Lower lobe of right lung (tissue), 2 donors: Measurements from ENCODE around the gene C1QTNF3. TPM values are rescaled to one million over a fixed set of nuclear protein-coding genes. Genes with fewer than 3 reads are reported as not detected.
"Not testable (repeated sequence)": the region's sequence is repeated elsewhere in the genome, so short reads cannot be mapped to it uniquely, and the experiment has no call there.

ENCODE experiments used
- ATAC-seq, 2 donors: fragments of 200-7000 bp; cut with Tn5 transposase; one replicate each; pipeline ENCODE4 v1.9.1; 2020 to 2022; ENCODE audit warnings: mild to moderate bottlenecking in 2 of 2, moderate library complexity in 2 of 2
- DNase-seq: peaks from one replicate; pipeline ENCODE4 v3.0.0-alpha.2; 2020
- H3K27ac ChIP-seq: fragments of 200-600 bp; one replicate; pipeline ENCODE4 v1.8.0; 2022
- H3K27me3 ChIP-seq: fragments of 200-600 bp; one replicate; pipeline ENCODE4 v1.8.0; 2022; ENCODE audit warnings: low read depth
- H3K36me3 ChIP-seq: fragments of 200-600 bp; one replicate; pipeline ENCODE4 v1.8.0; 2022; ENCODE audit warnings: mild to moderate bottlenecking
- H3K4me1 ChIP-seq: fragments of 200-600 bp; one replicate; pipeline ENCODE4 v1.8.0; 2022
- H3K4me3 ChIP-seq: fragments of 200-600 bp; one replicate; pipeline ENCODE4 v1.8.0; 2022; ENCODE audit warnings: mild to moderate bottlenecking
- H3K9me3 ChIP-seq: fragments of 200-600 bp; one replicate; pipeline ENCODE4 v1.8.0; 2022
- intact Hi-C: fragments of 100-400 bp; cut with DNase I; formaldehyde crosslinking; loops from one replicate; pipeline ENCODE4 v1.11.0; 2022
- total RNA-seq: library from RNA; stranded (reverse); fragmentation: NEBNext Ultra II Directional; extraction: Animal tissue kit (Norgen Biotek cat#: 25700); gene quantifications from one replicate; pipeline ENCODE4 v1.2.1, GENCODE V29; 2021
- TF ChIP-seq, protein P1 (sequence below): fragments of 200-600 bp; IDR thresholded peaks from one replicate; pipeline ENCODE4 v1.8.0; 2022; ENCODE audit warnings: antibody characterized with exemption, mild to moderate bottlenecking
- donor health status: DM: no; HTN: yes; CAD: no; lungs with severe emphysema.

C1QTNF3 gene
- total RNA-seq, 1 donor from 2014 or later: 6.7 TPM

DNA sequence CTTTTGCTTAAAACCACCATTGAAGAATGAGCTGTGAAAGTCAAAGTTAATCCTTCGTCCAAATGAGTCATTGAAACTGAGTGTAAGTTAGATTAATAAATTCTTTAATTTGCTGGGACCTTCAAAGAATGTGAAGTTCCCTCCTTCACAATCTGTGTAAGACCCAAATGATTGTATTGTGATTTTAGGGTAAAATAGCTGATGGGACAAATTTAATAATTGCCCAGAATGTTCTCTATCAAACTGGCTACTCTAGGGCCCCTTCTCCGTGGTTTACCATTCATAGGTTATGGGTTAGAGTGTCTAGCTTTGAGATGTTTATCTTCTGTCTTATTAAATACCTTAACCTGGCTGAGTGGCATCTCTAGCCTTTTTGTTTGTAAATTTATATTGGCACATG lies 11.9 kb downstream of the C1QTNF3 start:
- no peaks in the 10 kb centered on the region for H3K27me3 ChIP-seq
- H3K36me3 ChIP-seq: no peaks in the 10 kb centered on the region
- intact Hi-C loops: no loop called here
- no peak overlapping the region for H3K4me3 ChIP-seq
- no peaks in the 10 kb centered on the region for H3K4me1 ChIP-seq
- TF ChIP-seq, protein P1, sequence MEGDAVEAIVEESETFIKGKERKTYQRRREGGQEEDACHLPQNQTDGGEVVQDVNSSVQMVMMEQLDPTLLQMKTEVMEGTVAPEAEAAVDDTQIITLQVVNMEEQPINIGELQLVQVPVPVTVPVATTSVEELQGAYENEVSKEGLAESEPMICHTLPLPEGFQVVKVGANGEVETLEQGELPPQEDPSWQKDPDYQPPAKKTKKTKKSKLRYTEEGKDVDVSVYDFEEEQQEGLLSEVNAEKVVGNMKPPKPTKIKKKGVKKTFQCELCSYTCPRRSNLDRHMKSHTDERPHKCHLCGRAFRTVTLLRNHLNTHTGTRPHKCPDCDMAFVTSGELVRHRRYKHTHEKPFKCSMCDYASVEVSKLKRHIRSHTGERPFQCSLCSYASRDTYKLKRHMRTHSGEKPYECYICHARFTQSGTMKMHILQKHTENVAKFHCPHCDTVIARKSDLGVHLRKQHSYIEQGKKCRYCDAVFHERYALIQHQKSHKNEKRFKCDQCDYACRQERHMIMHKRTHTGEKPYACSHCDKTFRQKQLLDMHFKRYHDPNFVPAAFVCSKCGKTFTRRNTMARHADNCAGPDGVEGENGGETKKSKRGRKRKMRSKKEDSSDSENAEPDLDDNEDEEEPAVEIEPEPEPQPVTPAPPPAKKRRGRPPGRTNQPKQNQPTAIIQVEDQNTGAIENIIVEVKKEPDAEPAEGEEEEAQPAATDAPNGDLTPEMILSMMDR: no peak
- H3K9me3 ChIP-seq: no peaks in the 10 kb centered on the region
- H3K27ac ChIP-seq: no peak overlapping the region
- ATAC-seq (no peak), DNase-seq (no peak)

DNA sequence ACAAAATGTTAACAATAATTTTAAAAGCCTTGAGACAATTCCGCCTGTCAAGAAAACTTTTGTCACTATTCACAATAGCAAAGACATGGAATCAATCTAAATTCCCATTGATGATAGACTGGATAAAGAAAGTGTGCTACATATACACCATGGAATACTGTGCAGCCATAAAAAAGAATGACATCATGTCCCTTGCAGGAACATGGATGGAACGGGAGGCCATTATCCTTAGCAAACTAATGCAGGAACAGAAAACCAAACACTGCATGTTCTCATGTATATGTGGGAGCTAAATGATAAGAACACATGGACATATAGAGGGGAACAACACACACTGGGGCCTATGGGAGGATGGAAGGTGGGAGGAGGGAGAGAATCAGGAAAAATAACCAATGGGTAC lies 12.4 kb downstream of the C1QTNF3 start:
- H3K36me3 ChIP-seq, ATAC-seq, H3K4me3 ChIP-seq, H3K4me1 ChIP-seq, intact Hi-C loops, H3K27me3 ChIP-seq, H3K27ac ChIP-seq, H3K9me3 ChIP-seq, DNase-seq: not testable (repeated sequence)

DNA sequence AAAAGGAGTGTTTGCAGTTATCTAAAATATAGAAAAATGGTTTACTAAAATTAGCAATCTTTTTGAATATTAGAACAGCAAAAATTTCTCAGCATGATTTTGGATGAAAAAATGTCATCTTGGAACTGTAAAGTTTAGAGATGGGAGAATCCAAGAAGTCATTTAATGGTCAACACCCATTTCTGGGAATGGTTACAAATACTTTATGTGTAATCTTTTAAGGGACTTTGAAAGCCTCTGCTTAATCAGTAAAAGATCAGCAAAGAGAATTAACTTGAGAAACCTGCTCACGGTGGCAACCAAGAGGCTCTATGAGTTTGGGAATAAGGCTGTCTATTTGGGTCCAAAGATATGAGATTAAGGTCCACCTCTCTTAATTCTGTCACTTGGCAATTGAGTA lies 13.0 kb downstream of the C1QTNF3 start:
- TF ChIP-seq, protein P1: no peak
- no peaks in the 10 kb centered on the region for H3K9me3 ChIP-seq
- H3K27ac ChIP-seq: no peak overlapping the region
- H3K36me3 ChIP-seq: no peaks in the 10 kb centered on the region
- no peak overlapping the region for H3K4me3 ChIP-seq
- intact Hi-C loops: no loop called here
- DNase-seq (no peak), ATAC-seq (no peak)
- no peaks in the 10 kb centered on the region for H3K27me3 ChIP-seq
- H3K4me1 ChIP-seq: no peaks in the 10 kb centered on the region

DNA sequence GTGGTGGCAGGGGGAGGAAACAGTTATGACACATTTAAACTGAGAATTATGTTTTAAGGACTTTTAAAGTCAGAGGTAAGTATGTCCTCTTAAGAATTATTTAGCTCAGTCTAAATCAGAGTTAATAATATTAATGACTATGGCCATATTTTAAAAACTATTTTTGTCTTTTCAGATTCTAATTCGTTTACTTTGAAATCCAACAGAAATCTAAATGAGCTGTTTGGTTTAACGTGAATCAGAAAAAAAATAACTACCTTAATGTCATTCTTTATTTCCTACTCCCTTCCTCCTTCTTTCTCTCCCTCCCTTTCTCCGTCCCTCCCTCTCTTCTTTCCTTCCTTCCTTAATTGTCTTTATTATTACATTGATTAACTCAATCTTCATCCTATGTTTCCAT lies 14.7 kb downstream of the C1QTNF3 start:
- no peaks in the 10 kb centered on the region for H3K9me3 ChIP-seq
- H3K4me1 ChIP-seq: no peaks in the 10 kb centered on the region
- intact Hi-C loops: no loop called here
- no peaks in the 10 kb centered on the region for H3K36me3 ChIP-seq
- H3K27ac ChIP-seq: no peak overlapping the region
- TF ChIP-seq, protein P1: no peak
- no peaks in the 10 kb centered on the region for H3K27me3 ChIP-seq
- H3K4me3 ChIP-seq: no peak overlapping the region
- ATAC-seq (no peak), DNase-seq (no peak)

DNA sequence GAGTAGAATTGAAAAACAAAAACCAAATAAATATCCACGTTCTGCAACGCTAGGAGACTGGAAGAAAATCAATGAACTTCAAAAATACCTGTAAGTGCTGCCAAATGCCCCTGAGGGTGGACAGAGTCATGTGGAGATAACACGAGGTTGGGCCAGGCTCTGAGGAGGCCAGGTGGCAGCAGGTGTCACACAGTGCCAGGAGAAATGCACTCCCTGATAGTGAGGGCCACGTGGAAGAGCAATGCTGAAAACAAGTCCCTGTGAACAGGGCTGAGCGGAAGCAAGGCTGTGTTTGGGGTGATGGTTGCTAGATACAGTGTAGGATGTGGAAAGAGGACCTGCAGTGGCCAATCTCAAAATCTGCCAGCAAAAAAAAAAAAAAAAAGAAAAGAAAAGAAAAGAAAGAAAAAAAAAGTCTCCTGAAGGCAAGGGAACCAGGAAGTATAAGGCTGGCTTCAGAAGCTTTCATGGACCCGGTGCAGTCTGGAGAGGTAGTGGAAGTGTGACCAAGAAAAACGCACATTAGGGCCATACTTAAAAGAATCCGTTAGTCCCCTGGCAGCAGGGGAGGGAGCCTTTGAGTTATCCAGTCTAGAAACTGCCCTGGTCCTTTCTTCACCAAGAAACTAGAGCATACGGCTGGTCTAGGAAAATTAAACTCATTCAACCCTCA lies 16.8 kb downstream of the C1QTNF3 start:
- Histone ChIP-seq H3K9me3 (no peaks in the 10 kb centered on the region), H3K36me3 (no peaks in the 10 kb centered on the region), H3K27ac (no peak overlapping the region), H3K27me3 (no peaks in the 10 kb centered on the region), H3K4me1 (no peaks in the 10 kb centered on the region), H3K4me3 (no peak overlapping the region)
- ATAC-seq (no peak), DNase-seq (no peak)
- intact Hi-C loops: no loop called here
- TF ChIP-seq, protein P1: no peak

DNA sequence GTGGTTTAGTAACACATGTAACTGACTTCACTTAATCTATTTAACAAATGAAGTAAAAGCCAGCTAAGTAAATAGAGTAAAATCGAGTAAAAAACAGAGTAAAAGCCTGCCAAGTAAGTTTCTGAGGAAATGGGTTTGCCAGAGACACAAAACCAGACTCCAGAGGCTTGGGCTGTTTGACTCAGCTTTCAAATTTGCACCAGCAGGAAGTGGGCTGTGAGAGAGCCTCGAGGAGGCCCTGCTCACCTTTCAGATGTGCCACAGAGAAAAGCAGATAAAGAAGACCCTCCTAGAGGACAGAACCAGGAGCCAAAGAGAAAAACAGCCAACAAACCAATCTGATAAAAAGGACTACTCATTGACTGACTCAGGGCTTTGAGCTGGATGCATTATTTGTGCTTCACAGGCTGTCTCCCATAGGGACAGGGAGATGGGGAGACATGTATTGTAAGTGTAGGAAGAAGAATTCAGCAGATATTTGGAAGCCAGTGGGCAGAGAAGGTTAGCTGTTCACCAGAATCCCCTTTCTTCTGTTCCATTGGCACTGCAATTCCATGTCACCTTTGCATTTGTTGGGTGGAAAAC lies 20.8 kb downstream of the C1QTNF3 start:
- H3K4me3 ChIP-seq: no peak overlapping the region
- ATAC-seq: no peak
- no peak for DNase-seq
- no peaks in the 10 kb centered on the region for H3K9me3 ChIP-seq
- TF ChIP-seq, protein P1: no peak
- no peaks in the 10 kb centered on the region for H3K27me3 ChIP-seq
- H3K36me3 ChIP-seq: peaks cover 10% of the 10 kb centered on the region
- no peaks in the 10 kb centered on the region for H3K4me1 ChIP-seq
- intact Hi-C loops: no loop called here
- H3K27ac ChIP-seq: no peak overlapping the region
